ENCODE results near the gene GRIA1.

Gene GRIA1

DNA sequence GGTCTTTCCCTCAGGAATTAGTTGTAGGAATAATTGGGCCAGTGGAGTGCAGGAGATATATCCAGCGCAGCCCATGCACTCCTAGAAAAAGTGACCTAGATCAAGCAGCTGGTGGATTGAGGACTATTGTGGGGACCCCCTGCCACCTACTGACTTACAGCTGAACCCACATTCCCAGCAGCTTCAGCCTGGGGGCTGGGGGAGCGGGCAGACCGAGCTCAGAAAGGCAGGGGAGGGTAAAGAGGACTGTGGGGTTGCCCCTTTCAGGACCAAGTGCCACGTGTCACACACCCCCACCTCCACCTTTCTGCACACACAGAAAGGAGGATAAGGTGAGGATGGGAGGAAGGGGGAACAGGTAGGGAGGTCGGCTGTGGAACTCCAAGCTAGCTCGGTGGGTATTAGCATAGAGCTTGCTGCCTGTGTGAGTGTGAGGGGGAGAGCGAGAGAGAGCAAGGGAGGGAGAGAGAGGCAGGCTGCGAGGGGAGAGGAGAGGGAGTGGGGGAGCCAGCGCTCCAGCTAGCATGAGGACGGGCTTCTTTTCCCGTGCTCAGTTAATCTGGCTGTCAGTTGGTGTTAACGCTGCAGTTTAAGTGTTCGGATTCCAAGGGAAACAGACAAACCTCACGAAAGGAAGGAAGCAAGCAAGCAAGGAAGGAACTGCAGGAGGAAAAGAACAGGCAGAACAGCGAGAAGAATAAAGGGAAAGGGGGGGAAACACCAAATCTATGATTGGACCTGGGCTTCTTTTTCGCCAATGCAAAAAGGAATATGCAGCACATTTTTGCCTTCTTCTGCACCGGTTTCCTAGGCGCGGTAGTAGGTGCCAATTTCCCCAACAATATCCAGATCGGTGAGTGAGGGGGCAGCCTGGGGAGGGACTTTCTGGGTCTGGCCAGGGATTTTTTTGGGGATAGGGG lies at the start of gene GRIA1:
Gene GRIA1, plus strand, starts transcription at position 553 of the 920 bp plus-strand sequence.
- no peak for DNase-seq

DNA sequence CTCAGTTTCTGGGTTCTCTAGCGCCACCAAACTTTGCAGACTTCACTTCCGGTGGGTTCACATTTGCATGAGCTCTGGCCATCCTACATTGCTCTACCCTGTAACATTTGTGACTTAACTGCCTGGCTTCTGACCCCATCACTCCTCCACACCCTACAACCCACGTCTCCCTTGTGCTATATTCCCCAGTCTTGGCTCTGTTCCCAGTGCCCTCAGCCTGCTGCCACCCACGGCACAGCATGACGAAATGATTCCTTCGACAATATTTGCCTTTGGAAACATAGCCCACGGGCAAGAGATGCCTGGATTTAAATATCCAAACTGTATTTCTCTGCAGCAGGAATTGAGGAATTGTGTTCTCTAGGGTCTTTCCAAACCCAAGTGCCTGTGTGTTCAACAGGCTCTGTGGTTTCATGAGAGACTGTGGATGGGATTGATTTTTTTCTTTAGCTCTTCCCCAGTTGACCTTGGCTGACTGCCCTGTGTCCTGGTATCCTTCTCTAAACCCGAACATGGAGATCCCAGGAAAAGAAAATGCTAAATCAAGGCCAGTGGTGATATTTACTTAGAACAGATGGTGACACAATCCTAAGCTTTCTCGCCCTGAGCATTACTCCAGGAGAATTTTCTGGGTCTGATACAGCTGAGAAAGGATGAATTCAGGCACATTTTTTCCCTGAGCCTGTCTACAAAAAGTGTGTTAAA lies 44.4 kb upstream of the GRIA1 start:
- DNase-seq: no peak

DNA sequence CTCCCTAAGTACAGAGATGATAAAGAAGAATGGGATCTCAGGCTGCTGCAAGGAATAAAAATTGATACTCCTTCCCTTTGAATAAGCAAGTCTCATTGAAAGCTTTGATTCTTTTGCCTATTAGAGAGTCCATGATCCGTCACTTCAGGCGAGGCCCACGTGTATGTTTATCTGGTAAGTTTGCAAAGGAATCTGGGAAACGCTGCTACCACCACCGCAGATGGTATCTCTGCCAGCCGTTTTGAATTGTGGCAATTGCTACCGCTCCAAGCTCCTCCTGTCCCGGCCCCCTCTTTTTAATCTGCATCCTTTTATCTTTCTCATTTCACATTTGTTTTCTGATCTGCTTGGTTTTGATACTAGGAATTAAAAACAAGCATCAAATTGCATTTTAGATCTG lies 42.9 kb upstream of the GRIA1 start:
- no peak for DNase-seq

- no peak for DNase-seq
Observed at GRCh38 chr5:153456354-153456753, 34.1 kb upstream of the GRIA1 start.

DNA sequence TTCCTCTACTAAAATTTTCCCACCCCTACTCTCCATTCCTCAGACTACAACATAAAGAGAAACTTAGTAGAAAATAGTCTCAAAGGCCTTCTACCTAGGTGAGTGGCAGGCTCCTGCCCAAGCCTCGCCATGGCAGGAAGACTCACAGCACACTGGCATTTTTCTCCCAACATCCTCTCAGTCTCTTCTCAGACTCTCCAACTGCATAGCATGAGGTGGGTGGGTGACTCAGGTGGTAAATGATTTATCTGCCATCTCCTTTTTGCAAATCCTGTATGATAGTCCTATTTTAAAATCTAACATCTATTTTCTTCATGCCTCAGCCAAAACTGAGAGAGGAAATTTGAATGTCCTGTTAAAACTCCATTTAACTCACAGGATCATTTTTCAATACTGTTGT lies 33.5 kb upstream of the GRIA1 start:
- no peak for DNase-seq

DNA sequence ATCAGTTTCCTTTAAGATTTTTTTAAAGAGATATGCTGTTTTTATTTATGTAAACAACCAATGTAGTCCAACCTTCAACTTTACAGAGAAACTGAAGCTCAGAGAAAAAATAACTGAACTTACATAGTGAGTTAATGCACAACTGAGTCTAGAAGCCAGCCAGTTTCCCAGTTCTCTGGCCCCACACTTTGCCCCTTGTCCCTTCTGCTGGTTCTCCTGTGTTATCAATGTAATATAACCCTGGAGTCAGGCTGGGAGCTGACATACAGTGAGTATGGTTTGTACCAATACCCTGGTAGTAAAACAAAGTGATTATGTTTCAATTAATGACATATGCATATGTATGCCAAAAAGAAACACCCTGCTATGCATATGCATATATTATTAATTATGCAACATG lies 32.2 kb upstream of the GRIA1 start:
- no peak for DNase-seq

DNA sequence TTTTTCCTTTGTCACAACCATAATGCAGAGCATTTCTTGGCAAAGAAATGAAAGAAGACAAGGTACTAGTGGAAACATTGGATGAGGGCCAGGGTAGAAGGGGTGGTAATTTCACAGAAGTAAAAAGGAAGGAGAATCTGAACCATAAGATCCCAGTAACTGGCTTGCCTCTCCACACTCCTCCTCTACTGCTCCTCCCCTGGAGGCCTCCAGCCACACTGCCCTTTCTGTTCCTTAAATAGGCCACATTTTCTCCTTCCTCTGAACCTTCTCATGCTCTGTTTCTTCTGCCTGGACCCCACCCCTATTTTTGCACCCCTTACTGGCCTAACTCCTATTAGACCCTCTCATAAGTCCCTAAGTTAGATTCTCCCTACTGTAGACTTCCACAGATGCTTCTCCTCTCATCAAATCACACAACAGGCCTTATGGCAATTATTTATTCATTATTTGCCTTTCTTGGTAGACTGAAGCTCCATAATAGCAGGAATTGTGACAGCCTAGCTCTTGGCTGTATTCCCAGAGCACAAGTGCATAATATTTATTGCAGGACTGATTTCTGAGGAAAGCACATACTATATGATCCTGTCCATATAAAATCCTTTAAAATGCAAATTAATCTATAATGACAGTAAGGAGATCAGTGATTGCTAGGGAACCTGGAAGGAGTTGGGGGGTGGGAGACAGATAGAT lies 31.3 kb upstream of the GRIA1 start:
- DNase-seq: no peak

DNA sequence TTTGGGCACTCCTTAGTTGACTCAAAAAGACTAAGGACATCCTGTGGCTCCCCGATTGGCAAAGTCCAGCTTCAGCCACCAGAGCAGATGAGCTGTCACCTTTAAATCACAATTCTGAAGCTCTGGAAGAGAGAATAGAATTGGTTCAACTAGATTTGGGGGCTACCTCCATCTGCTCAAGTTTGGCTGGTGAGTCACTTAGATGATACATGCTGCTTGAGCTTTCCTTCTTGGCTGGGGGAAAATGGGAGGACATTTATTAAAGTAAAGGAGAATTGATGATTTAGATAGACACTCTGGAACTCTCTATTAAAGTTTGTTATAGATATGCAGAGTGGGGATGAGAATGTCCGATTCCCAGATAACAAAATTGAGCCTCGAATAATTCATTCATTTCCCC lies 30.0 kb upstream of the GRIA1 start:
- DNase-seq: no peak

- no peak for DNase-seq
Observed at GRCh38 chr5:153461341-153461740, 29.1 kb upstream of the GRIA1 start.

GRCh38 chr5:153463806-153464205 lies 26.7 kb upstream of the GRIA1 start:
- DNase-seq: no peak

DNA sequence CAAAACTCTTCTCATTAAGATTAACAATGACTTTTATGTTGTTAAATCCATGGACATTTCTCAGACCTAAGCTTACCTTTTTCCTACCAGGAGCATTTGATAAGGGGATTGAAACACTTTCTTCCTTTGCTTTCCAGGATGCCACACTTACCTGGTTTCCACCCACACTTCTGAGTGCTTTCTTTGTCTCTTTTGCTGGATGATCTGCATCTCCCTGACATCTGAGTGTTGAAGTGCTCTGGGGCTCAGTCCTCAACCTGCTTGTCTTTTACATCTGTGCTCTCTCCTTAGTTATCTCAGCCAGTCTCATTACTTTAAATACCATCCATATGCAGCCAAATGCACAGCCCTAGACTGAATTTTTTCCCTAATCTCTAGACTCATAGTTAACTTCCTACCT lies 22.9 kb upstream of the GRIA1 start:
- DNase-seq: no peak

DNA sequence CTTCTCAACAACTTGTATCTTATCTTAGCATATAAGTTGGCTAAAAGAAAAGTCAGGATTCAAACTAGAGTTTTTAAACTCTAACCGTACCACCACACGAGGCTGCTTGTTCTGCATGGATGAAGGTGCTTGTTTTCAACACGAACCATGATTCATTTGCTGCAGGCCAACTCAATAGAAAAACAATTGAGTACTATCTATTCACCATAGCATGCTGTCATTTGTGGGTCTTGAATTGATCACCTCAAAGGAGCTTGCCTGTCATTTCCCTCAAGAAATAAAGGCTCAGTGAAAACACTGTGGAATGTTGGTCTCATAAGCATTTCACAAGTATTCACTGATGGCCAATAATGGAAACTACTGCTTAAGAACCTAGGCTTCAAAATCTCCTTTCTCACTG lies 21.0 kb upstream of the GRIA1 start:
- DNase-seq: no peak

GRCh38 chr5:153470736-153471135 lies 19.7 kb upstream of the GRIA1 start:
- DNase-seq: no peak

GRCh38 chr5:153476767-153477166 lies 13.7 kb upstream of the GRIA1 start:
- no peak for DNase-seq

GRCh38 chr5:153480401-153480800 lies 10.1 kb upstream of the GRIA1 start:
- no peak for DNase-seq

DNA sequence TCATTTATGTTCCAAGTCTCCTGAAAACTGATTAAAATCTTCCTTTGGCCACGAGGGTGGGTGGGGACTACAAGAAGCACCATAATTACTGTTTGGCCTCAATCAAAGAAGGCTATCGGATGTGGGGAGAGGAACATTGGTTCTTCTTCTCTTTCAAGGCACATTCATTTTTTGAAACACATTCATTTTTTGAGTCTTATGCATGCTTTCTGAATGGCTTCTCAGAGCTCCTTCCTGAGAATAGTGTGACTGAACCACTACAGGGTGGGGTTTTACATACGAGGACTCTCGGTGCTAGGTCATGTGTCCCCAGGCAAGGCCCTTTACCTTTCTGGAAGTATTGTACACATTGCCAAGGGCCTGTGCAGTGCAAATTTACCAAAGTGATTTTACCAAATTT lies 7.0 kb upstream of the GRIA1 start:
- no peak for DNase-seq

DNA sequence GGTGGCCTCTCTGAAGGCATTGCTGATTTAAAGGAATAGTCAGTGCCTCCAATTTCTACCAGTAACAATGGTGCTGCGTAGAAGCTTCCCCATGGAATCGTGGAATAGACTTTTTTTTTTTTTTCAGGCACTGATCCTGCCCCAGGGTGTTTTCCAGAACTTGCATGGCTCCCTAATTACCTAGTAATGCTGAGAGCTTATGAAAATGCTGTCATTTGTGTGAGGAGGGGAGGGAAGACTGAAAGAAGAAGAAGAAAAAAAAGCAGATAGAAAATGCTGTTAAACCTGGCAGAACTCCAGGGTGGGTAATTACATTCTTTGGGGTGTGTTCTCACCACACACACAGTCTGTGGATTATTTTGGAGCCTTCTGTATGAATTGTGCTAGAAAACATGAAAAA lies 4.8 kb upstream of the GRIA1 start:
- no peak for DNase-seq

GRCh38 chr5:153486771-153487170 lies 3.7 kb upstream of the GRIA1 start:
- DNase-seq: no peak

- no peak for DNase-seq
Observed at GRCh38 chr5:153489611-153490010, 859 bp upstream of the GRIA1 start.

DNA sequence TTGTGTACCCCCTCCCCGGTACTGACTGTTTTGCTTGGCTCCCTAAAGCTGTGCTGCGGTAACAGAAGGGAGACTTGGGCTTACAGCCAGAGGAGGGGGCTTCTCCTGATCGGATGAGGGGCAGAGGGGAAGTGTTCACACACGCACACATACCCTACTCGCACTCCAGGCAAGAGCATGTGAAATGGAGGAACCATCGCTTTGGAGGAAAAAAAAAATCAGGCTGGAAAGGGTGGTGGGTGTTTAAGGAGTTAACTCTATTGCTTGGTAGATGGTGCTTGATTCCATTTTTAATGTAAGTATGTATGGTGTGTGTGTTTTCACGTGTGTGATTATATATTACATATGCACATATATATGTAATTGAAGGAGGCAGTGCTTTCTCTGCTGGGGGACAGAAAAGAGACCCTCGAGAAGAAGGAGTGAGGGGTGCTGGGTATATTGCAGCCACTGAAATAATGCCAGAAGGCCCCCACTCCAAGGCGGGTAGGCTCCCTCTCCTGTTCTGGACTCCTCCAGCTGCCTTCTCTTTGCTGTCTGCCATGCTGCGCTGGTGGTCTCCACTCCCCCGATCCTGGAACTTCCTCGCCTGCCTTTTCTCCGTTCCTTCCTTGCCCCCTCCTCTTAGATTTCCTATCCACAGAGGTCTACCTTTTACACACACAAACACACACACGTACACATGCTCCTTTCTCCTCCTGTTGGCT lies 721 bp downstream of the GRIA1 start:
- no peak for DNase-seq

GRCh38 chr5:153491856-153492255 lies 1.4 kb downstream of the GRIA1 start:
- no peak for DNase-seq

DNA sequence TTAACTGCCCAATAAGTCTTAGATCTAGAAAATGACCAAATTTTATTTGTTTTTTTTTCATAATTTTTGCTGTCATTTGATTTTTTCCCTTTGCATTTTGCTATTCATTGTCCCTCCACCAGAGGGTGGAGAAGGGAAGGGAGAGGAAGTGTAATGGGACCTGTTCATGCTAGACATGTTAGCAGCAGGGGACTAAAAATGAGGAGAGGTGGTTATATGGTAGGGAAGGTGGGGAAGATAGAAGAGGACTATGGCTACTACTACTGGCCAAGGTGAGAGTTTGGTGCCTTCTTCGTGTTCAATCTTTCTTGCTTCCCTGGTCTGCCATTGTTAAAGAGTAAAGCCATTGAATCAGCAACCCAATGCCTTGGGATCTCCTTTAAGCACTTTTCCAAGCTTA lies 6.4 kb downstream of the GRIA1 start:
- no peak for DNase-seq

GRCh38 chr5:153498516-153498915 lies 8.0 kb downstream of the GRIA1 start:
- no peak for DNase-seq
